GM06990 (cell line): ENCODE data around the gene WNT5A.
A peak's percentile ranks its signal among the peaks of the same experiment; 100 is the strongest.

Source experiments
- DNase-seq: peaks from one replicate; pipeline ENCODE4 v3.0.0-alpha.2; 2011; ENCODE audit not compliant: insufficient read length; ENCODE audit errors: extremely low read depth
- H3K27me3 ChIP-seq: replicated peaks from 2 replicates; pipeline ENCODE4 v1.6.0; 2011; ENCODE audit warnings: low read length; ENCODE audit not compliant: control insufficient read depth, insufficient read depth
- H3K36me3 ChIP-seq: 2 replicates; pipeline ENCODE4 v1.5.1; 2011; ENCODE audit warnings: low read length; ENCODE audit not compliant: control insufficient read depth, insufficient read depth
- H3K4me3 ChIP-seq: replicated peaks from 2 replicates; pipeline ENCODE4 v1.5.1; 2011; ENCODE audit warnings: low read depth, mild to moderate bottlenecking, control low read depth, low read length
- TF ChIP-seq, protein P1 (sequence below): IDR thresholded peaks from 2 replicates; pipeline ENCODE4 v1.5.1; 2011; ENCODE audit warnings: low read length, control low read depth, mild to moderate bottlenecking, inconsistent platforms; ENCODE audit not compliant: insufficient read depth, poor library complexity, severe bottlenecking

WNT5A gene

GRCh38 chr3:55488398-55489055, 1.4 kb upstream of the WNT5A start:
- H3K27me3 ChIP-seq = peaks cover 1% of the 10 kb centered on the region
- TF ChIP-seq, protein P1, sequence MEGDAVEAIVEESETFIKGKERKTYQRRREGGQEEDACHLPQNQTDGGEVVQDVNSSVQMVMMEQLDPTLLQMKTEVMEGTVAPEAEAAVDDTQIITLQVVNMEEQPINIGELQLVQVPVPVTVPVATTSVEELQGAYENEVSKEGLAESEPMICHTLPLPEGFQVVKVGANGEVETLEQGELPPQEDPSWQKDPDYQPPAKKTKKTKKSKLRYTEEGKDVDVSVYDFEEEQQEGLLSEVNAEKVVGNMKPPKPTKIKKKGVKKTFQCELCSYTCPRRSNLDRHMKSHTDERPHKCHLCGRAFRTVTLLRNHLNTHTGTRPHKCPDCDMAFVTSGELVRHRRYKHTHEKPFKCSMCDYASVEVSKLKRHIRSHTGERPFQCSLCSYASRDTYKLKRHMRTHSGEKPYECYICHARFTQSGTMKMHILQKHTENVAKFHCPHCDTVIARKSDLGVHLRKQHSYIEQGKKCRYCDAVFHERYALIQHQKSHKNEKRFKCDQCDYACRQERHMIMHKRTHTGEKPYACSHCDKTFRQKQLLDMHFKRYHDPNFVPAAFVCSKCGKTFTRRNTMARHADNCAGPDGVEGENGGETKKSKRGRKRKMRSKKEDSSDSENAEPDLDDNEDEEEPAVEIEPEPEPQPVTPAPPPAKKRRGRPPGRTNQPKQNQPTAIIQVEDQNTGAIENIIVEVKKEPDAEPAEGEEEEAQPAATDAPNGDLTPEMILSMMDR = no peak
- H3K36me3 ChIP-seq = no peaks in the 10 kb centered on the region
- peak overlapping the region; percentile 74 for H3K4me3 ChIP-seq
- DNase-seq = peak; percentile 52

DNA sequence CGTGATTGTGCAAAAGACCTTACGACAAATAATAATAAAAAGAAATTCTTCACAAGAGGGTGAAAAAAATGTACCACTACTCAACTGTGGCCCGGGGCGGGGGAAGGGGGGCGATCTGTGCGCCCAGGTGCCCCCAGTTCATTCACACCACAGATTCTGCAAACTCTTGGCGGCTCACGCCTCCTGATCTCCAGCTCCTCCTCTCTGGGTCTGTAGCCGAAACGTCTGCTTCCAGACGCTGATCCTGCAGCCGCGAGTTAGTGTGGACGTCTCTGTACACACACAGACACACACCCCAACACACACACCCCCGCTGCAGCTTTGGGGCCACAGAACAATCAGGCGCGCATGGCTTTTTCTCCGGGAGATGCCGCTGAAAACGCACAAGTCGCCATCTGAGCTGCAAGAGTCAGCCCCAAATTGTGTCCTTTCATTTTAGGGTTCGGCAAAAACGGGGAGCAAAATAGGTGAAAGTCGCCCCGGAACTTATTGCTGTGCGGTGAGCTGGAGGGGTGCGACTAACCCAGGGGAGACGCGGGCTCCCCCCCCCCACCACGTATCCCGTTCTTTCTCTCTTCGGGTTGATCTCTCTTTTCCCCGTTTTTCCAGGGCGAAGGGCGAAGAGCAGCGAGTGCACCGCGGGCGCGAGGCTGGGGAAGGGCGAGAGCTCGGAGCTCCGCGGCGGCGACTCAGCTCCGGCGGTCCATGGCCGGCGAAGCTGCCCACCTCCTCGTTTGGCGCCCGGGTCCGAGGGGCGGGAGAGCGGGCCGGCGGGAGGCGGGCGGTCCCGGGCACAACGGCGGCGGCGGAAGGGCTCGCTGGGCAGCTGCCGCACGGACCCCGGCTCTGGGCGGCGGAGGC, 505 bp upstream of the WNT5A start:
- H3K36me3 ChIP-seq = no peaks in the 10 kb centered on the region
- TF ChIP-seq, protein P1 = no peak
- peaks cover 1% of the 10 kb centered on the region for H3K27me3 ChIP-seq
- peak overlapping the region; percentile 74 for H3K4me3 ChIP-seq
- peak; percentile 56 for DNase-seq

DNA sequence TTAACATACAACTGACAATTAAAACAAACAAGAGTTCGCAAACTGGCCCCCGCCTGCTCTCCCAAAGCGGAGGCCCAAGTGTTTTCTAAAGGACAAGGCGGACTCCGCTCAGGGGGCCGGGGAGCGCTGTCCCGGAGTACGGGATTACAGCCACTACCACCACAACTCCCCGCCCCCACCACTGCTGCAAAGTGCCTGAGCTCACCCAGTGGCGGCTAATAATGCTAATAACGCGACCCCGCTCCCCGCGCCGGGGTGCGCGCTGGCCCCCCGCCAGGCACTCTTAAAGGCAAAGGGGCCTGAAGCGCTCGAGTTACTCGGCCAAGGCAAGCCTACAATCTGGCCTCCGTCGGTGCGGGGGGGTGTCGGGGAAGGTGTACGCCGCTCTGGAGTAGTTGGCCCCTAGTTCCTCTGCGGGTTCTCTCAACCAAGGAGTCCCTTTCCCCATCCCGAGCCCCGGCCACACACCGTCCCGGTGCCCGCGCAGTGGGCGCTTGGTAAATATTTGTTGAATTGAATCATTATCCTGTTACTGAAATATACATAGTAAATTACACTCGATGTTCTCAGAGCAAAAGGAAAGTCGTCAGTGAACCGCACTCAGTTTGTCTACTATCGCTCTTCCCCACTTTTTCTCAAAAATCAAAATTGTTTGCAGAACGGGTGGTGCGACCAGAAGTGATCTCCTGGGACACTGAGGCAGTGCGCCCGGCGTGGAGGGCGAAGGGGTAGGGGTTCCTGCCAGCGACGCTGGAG, 827 bp downstream of the WNT5A start:
- TF ChIP-seq, protein P1 = no peak
- Histone ChIP-seq H3K4me3 (peak overlapping the region; percentile 74), H3K27me3 (peaks cover 6% of the 10 kb centered on the region), H3K36me3 (no peaks in the 10 kb centered on the region)
- DNase-seq = peak; percentile 43

DNA sequence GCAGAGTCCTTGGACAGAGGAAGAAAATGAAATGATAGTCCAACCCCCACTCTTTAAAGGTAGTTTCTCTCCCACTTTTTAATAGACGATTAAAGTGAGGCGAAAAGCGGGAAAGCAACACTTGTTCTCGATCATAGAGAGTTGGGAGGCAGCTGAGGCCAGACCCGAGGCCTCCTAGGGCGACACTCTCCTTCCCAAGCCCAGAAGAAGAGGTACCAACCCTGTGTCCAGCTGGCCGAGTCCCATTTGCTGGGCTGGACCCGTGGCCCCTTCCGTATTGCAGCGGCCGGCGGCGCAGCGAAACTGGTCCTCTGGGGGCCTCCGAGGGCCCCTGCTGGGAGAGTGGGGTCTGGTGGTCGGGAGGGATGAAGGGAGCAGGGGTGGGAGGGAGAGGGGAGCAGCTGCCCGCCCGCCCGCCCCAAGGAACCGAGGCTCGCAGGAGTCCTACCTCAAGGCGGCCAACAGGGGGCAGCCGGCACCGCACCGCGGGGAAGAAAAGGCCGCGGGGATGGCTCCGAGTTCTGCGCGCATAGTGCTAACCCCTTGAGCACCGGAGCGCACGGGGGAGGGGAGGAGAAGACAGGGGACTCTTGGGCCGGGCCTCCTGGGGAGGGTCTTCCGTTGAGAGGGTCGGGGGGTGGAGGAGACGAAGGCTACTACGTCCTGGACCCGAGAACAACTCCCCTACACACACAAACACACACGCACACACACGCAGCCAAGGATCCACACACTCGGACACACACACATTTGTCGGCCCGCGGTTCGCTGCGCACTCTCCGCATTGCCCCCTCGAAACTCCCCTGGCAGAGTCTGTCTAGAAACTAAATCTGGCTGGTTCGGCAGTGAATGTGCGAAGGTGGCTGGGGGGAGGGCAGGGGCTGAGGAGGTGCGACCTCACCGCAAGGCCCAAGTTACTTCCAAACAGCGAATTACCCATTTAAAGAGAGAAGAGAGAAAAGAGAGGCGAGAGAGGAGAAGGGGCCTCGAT, 2.0 kb downstream of the WNT5A start:
- Histone ChIP-seq H3K27me3 (peaks cover 4% of the 10 kb centered on the region), H3K4me3 (peak overlapping the region; percentile 74), H3K36me3 (no peaks in the 10 kb centered on the region)
- DNase-seq = peak; percentile 79
- TF ChIP-seq, protein P1 = peak; percentile 89

DNA sequence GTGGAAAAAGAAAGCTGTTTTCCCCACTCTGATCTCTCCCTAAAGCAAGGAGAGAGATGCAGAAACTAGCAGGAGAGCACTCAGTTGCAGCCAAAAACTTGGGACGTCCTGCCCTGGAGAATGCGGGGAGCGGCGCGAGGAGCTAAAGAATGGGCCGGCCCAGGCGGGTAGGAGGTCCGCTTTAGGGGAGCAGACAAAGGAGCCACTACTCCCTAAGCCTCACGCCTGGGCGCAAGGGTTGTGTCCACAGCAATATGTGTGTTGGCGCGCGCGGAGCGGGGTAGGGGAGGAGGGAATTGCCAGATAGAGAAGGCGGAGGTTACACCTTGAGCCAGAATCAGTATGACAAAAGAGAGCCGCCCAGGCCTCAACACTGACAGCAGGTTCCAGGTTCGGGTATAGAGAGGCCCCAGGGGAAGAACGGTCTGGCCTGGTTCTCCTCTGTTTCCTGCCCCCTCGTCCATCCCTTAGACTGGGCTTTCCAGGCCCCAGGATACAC, 2.9 kb downstream of the WNT5A start:
- peak; percentile 11 for DNase-seq
- H3K36me3 ChIP-seq = no peaks in the 10 kb centered on the region
- no peak overlapping the region for H3K4me3 ChIP-seq
- TF ChIP-seq, protein P1 = no peak
- H3K27me3 ChIP-seq = peaks cover 4% of the 10 kb centered on the region
